OCI-LY7 (cell line): ENCODE data around the gene ALDOA.

Source experiments
- CTCF ChIP-seq: fragments of 200-600 bp; sonication (generic); conservative IDR thresholded peaks from 2 replicates; pipeline ENCODE4 v1.5.1; 2014; ENCODE audit warnings: mild to moderate bottlenecking, antibody characterized with exemption, low read length, moderate library complexity, mixed read lengths
- EZH2phosphoT487 ChIP-seq: fragments of 200-600 bp; sonication (generic); IDR thresholded peaks from 2 replicates; pipeline ENCODE4 v1.6.1; 2018; ENCODE audit warnings: low read depth, borderline replicate concordance, mild to moderate bottlenecking, mixed run types, antibody characterized with exemption, low read length, moderate library complexity, mixed read lengths

DNA sequence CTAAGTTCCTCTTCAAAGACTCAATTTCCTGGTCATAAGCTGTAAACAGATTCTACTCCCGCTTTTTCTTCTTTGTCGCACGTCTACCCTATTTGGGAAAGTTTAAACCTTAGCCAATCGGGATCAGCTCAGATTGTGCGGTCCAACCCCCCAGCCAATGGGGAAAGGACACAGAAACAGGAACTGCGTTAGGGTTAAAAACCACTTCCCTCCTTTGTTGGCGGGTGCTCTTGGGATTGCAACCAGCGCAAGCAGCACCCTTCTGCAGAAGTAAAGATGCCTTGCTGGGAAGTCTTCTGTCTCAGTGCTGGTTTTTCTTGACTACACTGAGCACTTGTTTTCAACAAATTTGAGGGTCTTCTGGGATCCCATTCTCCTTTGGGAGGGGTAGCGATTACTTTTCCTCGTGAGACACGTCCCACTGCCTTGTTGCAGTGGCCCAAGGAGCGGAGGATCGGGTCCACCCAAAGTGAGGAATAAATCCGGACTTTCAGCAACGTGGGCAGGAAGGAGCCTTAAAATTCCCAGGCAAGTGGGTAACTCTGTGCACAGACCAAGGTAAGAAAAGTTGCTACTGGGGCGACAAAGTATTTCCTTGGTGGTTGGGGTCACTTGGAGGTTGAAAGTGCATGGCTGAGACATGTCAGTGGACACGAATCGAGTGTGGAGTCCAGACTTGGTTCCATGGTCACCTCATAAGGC, 31.5 kb downstream of the ALDOA start:
- TF ChIP-seq CTCF (no peak), EZH2phosphoT487 (no peak)
